ENCODE results near the gene CCDC24.

GRCh38 chr1:43979261-43979527, 12.2 kb upstream of the CCDC24 start:
- TF ChIP-seq CTCF (IDR thresholded peaks at IDR 0.05; ENCODE audit: insufficient read depth, low read depth, low read length), result no peak
- TF ChIP-seq EZH2 (IDR thresholded peaks at IDR 0.05; ENCODE audit: insufficient read depth, low read length), result no peak
